ENCODE results near the gene MEF2A. TPM values are rescaled to one million over a fixed set of nuclear protein-coding genes. Genes with fewer than 3 reads are reported as not detected.

The MEF2A gene
- total and polyA plus RNA-seq, 10 of the 15 experiments (the other 5 are each of a cell fraction or from before 2014, with no cell fraction given), result 7.2 to 46.7 (median 35.9) TPM

- TF ChIP-seq REST (IDR thresholded peaks at IDR 0.05; ENCODE audit: low read depth, low read length) (no peak), HDGF (IDR thresholded peaks at IDR 0.05) (no peak)
These were observed 29.1 kb downstream of the MEF2A start (continued) for GRCh38 chr15:99594916-99595315.

- Histone ChIP-seq H3K27ac (ENCODE audit: control insufficient read depth, insufficient read depth) (no peak overlapping the region), H4K20me1 (ENCODE audit: control insufficient read depth, insufficient read depth) (no peaks in the 10 kb centered on the region), H2AFZ (ENCODE audit: control insufficient read depth, low read depth, low read length) (no peak overlapping the region), H3K36me3 (ENCODE audit: control insufficient read depth in 2 of 2, insufficient read depth in 2 of 2, low read length in 1 of 2) (peaks cover 0 to 8% of the 10 kb centered on the region in 2 experiments; a peak in 3 of 4 replicates), H3K79me2 (ENCODE audit: control insufficient read depth, insufficient read depth, low read length) (peaks cover 72% of the 10 kb centered on the region), H3K9ac (ENCODE audit: control insufficient read depth, insufficient read depth, low read length) (no peak overlapping the region), H3K4me3 (no peak overlapping the region), H3K27me3 (replicated peaks in 1 of 2; ENCODE audit: control insufficient read depth in 2 of 2, insufficient read depth in 2 of 2, low read length in 1 of 2) (no peaks in the 10 kb centered on the region), H3K9me3 (replicated peaks; ENCODE audit: control insufficient read depth, insufficient read depth, low read length) (peaks cover 26% of the 10 kb centered on the region), H3K4me2 (ENCODE audit: control insufficient read depth, insufficient read depth) (no peak overlapping the region), H3K4me1 (ENCODE audit: control insufficient read depth, insufficient read depth, low read length) (no peaks in the 10 kb centered on the region)
- ChIA-PET RAD21 (ENCODE audit: unreplicated experiment) (no interaction called here), SMC1A (ENCODE audit: uncharacterized antibody, unreplicated experiment) (interaction anchor here (1.1 kb wide), 1 partner anchor 29 kb away, joined by 4 read pairs; no protein-coding TSS in a partner anchor), CTCF (no interaction called here), POLR2A (interaction anchor here (0.8 kb wide), 1 partner anchor 29 kb away, joined by 4 read pairs; no protein-coding TSS in a partner anchor)
- in situ Hi-C loops (cut with MboI), result no loop called here
- DNase-seq (ENCODE audit: low read depth, low spot score) (no peak), FAIRE-seq (no peak), ATAC-seq (no peak)
- WGBS (ENCODE audit: insufficient coverage, insufficient replicate concordance, low lambda C conversion rate, missing lambda C conversion rate), result 95% methylated on average over 3 of the region's 3 CpGs
- intact Hi-C loops (cut with micrococcal nuclease; ENCODE audit: unreplicated experiment), result no loop called here
- BruUV-seq (replicated peaks), result no TSS peak
- no peak for TF ChIP-seq PML (IDR thresholded peaks at IDR 0.05; ENCODE audit: low read length)
- TF ChIP-seq KLF5 (IDR thresholded peaks at IDR 0.05; ENCODE audit: partially characterized antibody), result no peak
- TF ChIP-seq TCF12 (IDR thresholded peaks at IDR 0.05; ENCODE audit: low read depth, low read length), result no peak
- no peak for TF ChIP-seq TARDBP (IDR thresholded peaks at IDR 0.05; ENCODE audit: borderline replicate concordance)
- TF ChIP-seq CTCF (IDR thresholded peaks at IDR 0.05 in 2 of 3, conservative IDR thresholded peaks at IDR 0.05 in 1 of 3; ENCODE audit: control insufficient read depth in 2 of 3, extremely low read depth in 1 of 3, insufficient read depth in 1 of 3, low read depth in 3 of 3, low read length in 3 of 3), result no peak
- no peak for TF ChIP-seq RAD21 (IDR thresholded peaks at IDR 0.05; ENCODE audit: insufficient read depth, low read depth, low read length)
- TF ChIP-seq RBBP5 (conservative IDR thresholded peaks at IDR 0.05), result no peak
- no peak for TF ChIP-seq TCF7 (IDR thresholded peaks at IDR 0.05; ENCODE audit: borderline replicate concordance)
- no peak for TF ChIP-seq MYC (IDR thresholded peaks at IDR 0.05; ENCODE audit: insufficient read depth, insufficient read length, insufficient replicate concordance, low read length, severe bottlenecking)
- no peak for TF ChIP-seq SKIL (IDR thresholded peaks at IDR 0.05; ENCODE audit: low read depth, poor library complexity, severe bottlenecking)
- no peak for TF ChIP-seq IKZF1 (conservative IDR thresholded peaks at IDR 0.05)
- no peak for TF ChIP-seq CHD1 (IDR thresholded peaks at IDR 0.05; ENCODE audit: low read depth, low read length)
- TF ChIP-seq SMC3 (IDR thresholded peaks at IDR 0.05; ENCODE audit: borderline replicate concordance, low read length), result no peak
- TF ChIP-seq ZZZ3 (IDR thresholded peaks at IDR 0.05; ENCODE audit: control insufficient read depth, insufficient read length, low read depth), result no peak
- no peak for TF ChIP-seq MEF2B (IDR thresholded peaks at IDR 0.05; ENCODE audit: partially characterized antibody, poor library complexity, severe bottlenecking)
These were observed 32.5 kb downstream of the MEF2A start for GRCh38 chr15:99598296-99598695.
